Muscle of arm (tissue), 12 donors: ENCODE results near the gene ADSS1. TPM values are rescaled to one million over a fixed set of nuclear protein-coding genes. Genes with fewer than 3 reads are reported as not detected.

Source experiments
- DNase-seq: peaks from one replicate; pipeline ENCODE4 v3.0.0-alpha.2; 2013
- polyA plus RNA-seq, 12 donors: library from polyadenylated mRNA; unstranded; fragments of 120-200 nt; gene quantifications; one replicate each; pipeline ENCODE4 v1.2.1, GENCODE V29; 2013; ENCODE audit not compliant: insufficient read length in 12 of 12

ADSS1 gene
- polyA plus RNA-seq, 12 donors: 23.0 to 88.2 (median 55.5) TPM; not detected in 1

DNA sequence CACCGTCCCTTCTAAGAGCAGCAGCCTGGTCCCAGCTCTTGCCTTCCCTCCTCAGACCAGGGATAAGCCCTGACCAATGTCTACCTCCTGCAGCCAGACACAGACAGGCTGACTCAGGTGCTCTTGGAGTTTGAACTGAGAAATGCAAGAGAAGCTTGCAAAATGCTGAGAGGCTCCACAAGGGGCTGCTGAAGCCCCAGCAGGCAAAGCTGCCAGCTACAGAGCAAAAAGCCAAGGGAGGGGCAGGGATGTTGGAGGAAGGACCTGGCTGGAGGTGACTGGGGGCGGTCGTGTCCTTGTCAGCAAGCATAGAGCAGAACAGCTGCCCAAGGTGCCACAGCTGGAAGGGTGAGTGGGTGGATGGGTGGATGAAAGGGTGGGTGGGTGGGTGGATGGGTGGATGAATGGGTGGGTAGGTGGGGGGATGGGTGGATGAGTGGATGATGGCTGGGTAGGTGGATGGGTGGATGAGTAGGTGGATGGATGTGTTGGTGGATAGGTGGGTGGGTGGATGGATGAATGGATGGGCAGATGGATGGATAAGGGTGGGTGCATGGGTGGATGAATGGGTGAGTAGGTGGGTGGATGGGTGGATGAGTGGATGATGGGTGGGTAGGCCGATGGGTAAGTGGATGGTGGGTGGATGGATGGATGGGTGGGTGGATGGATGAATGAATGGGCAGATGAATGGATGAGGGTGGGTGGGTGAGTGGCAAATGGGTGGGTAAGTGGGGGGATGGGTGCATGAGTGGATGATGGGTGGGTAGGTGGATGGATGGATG is 38.6 kb upstream of the ADSS1 start:
- DNase-seq: no peak

DNA sequence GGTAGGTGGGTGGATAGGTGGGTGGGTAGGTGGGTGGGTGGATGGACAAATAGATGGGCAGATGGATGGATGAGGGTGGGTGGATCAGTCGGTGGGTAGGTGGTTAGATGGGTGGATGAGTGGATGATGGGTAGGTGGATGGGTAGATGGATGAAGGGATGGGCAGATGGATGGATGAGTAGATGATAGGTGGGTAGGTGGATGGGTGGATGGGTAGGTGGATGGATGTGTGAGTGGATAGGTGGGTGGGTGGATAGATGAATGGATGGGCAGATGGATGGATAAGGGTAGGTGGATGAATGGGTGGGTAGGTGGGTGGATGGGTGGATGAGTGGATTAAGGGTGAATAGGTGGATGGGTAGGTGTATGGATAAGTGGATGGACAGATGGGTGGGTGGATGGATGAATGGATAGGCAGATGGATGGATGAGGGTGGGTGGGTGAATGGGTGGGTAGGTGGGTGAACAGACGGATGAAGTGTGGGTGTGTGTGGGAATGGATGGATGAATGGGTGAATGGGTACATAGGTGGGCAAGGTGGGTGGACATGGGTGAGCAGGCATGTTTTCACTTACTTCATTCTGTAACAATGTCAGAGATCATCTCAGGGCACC is 37.9 kb upstream of the ADSS1 start:
- DNase-seq: no peak

DNA sequence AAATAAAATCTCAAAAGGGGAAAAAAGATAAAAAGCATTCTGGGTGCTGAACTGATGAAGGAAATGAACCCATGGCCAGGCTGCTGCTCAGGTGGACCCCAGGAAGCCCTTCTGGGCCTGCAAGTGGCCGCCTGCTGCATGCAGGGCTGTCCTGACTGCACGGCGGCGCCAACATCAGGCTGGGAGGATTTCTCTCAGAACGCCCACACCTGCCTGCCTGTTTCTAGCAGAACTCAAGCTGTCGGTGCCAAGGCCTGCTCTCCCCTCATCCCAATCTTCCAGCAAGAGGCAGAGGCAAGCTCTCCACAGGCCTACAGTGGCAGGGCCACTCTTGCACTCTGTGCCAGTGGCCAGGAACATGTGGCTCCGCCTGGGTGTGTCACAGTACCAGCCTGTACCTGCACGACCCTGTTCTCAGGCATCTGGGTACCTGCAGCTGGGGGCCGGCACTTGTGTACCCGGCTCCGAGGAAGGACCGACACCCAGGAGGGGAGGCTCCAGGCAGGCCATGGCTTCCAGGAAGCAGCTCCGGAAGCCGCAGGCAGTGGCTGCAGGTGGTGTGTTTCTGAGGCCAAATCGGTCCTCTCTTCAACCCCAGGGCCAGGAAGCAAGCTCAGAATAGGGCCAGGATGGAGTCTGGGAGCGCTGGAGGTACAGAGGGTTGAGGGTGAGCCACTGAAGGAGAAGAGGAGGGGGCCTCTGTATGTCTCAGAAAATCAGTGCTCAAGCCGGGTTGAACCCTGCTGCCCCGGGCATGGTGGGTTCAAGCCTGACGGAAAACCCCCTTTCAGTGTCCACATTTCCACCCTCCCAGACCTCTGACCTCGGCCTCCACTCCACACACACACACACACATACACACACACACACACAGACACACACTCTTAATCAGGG is 37.2 kb upstream of the ADSS1 start:
- no peak for DNase-seq

DNA sequence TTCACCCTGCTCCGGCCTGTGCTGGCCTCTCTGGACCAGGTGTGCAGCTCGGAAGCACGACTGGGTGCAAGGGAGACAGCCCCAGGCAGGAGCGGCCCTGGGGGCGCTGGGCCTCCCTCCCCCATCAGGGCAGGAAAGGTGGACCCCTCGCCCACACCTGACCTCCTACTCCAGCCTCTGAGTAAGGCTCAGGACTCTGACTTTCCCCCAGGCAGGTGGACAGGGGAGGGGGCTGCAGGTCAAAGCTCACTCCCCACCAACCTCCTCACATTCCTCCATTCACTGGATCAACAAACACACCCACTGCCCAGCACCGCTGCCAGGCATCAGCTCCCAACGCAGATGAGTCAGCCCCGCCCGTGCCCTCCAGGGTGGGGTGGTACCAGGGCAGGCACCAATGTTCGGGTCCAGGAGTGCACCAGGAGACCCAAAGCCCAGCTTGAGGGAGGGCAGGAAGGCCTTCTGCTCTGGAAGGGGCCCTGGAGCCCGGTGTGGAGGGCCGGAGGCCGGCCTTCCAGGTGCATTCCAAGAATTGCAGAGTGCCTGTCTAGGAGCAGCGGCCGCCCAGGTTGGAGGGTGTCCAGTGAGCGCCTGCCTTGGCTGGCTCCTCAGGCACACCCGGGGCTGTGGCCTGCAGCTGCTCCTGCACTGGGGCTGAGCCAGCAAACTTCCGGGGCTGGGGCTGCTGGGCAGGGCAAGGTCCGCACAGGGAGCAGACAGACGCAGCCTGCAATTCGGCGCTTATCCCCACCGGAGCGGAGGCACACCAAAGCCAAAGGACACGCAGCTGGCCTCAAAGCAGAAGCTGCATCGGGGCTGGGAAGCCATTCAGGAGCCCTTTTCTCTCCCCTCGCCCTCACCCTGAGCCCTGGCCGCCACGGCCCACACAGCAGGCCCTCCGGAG is 36.2 kb upstream of the ADSS1 start:
- peak; percentile 66 for DNase-seq

DNA sequence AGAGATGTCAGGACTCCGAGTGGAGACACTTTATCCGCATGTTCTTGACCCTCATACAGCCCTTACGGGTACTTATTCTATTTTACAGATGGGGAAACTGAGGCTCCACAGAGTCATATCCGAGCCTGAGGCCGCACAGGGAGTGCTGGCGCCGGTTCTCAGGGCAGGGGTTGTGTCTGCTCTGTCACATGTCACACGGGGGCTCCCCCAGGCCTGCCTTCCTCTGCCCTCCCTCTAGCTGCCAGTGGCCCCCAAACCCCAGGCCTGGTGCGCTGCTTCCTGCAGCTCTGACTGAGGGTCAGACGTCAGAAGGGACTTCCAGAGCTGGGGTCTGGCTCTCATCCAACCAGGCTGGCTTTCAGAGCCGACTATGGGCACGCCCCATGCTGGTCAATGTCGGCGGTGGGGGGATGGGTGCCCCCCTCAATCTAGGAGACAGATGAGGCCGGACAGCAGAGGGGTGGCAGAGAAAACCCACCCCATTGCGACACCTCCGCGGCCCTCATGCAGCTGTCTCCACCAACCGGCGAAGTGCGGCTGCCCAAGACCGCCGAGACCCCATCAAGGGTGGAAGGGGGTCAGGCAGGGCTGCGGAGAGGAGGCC is 35.4 kb upstream of the ADSS1 start:
- no peak for DNase-seq

DNA sequence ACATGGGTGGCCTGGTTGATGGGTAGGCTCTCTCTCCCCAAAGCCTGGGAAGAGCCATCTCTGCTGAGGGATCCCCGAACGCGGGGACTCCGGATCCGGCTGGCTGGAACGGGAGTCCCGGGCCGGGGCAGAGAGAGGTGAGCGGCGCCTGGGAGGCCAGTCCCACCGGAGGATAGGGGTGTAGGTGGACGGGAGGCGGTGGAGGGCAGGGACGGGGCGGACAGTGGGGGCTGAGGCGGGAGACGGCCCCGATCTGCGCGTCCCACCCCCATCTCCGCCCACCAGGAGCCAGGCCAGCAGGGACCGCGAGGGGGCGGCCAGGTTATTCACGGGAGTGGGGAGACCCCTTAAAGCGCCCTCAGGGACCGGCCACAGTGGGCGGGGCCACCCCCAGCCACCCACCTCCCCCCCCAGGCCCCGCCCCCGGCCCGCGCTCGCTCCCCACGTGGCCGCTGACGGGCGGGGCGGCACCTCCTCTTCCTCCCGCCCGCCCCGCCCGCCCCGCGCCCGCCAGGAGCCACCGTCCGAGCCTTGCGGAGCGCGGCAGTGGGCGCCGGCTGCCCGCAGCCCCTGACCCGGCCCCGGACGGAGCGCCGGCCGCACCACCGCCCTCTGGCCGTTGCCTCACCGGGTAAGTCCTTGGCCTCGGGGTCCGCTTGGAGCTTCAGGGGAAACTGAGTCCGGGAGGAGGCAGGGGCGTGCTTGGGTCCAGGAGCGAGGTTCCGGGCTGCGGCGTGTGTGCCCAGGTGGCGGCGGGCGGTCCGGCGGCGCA is 34.7 kb upstream of the ADSS1 start, which contains the start of gene INF2:
Gene INF2, plus strand, starts transcription at position 510 of the 772 bp plus-strand sequence. CDS start 11,748 bp downstream, outside the sequence.
- DNase-seq: no peak

DNA sequence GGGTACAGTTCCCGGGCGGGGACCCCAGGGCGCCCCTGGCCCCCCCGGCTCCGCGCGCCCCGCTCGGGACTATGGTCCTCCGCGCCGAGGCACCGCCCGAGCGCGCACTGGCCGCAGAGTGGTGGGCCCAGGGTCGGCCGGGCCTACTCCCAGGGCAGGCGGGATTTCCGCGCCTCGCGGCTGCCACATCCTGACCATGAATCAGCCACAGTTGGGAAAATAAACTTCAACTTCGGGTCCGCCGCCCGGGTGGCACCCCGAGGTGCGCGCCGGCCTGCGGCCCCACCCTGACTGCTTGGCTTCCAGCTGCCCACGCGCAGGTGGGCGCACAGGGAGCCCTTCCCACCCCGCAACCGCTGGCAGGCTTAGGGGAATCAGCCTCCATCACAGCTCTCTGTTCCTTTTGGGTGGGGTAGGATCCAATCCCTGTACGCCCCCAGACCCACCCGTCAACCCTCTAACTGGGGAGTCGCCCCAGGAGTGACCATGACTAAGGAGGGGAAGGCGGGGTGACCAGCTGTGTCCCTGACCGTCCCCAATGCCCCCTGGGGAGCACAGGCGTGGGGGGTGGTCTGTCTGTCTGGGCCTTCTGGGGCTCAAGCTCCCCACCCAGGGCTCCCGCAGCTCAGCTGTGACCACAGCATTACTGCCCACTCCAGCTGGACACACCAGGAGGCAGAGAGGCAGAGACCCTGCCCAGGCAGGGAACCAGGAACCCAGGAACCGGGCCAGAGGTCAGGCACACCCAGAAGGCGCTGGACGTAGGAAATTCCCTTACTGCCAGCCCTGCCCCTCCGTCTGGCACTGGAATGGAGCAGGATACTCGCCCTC is 33.9 kb upstream of the ADSS1 start:
- DNase-seq: no peak

DNA sequence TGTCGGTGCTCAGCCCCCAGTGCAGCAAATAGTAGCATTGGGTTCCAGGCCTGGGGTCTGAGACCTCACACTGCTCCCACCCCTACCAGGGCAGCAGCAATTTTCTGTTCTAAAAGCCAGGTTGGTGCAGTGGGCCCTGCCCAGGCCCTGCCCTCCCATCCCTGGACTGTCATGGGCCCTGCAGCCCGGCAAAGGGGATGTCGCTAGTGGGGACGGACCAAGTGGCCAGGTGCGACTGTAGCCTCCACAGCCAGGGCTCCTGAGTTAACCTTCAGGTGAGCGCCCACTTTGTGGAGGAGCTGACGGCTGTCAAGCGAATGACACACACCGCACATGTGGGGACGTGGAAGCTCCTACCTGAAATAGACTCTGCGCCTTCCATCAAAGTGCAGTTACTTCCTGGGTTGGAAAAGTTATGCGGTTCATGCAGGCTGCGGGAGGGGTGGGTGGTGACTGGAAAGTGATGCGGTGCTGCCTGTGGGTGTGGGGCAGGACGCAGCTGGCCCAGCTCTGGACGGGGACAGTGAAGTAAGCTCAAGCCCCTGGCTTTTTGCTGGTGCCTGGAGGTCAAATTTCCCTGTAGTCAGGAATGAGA is 33.1 kb upstream of the ADSS1 start:
- DNase-seq: no peak

DNA sequence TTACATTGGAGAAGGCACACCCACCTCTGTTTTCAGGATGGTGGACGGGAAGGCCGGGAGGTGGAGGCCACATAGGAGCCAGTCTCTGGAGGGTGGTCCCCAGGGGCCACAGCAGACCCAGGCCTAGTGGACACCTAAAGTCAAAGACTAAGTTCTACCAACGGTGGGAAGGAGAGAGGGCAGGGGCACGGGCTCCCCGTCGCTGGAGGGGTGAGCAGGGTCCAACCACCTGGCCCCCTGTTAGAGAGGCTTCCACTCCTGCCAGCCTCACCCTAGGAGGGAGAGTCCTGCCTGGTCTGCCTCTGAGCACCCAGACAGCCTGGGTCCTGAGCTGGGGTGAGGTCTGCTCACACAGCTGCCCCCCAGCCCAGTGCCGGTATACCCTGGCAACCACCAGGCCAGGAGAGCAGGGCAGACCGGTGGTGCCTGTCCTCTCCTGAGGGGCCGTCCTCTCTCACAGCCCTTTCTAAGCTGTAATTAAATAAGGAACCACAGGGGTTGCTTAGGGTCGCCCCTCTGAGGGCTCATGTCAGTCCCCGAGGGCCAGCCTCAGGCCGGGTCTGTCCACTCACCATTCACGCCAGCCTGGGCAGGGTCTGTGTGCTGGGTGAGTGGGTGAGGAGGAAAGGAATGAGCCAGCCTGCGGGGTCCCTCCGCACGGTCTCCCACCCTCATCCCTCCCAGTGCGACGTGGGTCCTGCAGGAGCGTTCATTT is 32.3 kb upstream of the ADSS1 start:
- no peak for DNase-seq

DNA sequence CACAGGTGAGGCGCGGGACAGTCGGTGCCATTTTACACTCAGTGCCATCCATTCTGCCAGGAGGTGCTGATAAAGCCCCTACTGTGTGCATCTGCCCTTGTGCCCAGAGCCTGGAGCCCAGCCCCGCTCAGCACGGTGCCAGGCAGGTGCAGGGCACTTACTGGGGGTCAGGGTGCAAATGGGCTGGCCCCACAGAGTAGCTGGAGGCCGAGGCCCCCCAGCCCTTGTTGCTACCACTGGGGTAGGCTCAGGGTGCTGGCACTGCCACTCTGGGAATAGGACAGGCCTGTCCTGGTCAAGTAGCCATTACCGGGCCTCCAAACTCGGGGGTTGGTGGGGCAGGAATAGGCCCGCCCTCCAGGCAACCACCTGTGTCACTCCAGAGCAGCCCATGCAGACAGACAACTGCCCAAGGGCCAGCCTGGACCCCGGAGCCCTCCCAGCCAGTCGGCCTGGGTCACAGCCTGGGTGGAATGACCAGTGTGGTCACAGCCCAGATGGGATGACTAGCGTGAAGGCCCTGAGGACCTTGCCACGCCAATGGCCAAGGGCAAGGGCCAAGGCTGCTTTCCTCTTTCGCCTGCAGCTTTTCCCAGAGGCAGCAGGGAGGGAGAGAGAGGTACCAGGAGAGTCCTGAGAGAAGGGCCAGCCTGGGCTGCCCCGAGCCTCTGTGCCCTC is 31.6 kb upstream of the ADSS1 start:
- no peak for DNase-seq

DNA sequence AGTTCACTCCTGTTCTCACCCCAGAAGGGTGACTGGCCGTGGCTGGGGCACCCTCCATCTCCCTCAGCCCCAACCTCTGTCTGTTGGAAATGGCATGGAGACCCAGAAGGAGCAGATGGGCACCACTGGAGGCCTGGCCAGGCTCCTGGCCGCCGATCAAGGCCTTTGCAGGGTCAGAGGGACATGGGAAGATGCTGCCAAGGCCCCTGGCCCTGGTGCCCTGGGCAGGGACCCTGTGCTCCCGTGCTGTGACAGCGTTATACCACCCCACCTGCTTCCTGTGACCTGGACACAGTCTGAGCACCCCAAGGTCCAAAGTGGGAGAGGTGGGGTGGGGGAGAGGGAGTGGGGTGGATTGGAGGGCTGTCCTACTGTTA is 31.1 kb upstream of the ADSS1 start:
- no peak for DNase-seq

DNA sequence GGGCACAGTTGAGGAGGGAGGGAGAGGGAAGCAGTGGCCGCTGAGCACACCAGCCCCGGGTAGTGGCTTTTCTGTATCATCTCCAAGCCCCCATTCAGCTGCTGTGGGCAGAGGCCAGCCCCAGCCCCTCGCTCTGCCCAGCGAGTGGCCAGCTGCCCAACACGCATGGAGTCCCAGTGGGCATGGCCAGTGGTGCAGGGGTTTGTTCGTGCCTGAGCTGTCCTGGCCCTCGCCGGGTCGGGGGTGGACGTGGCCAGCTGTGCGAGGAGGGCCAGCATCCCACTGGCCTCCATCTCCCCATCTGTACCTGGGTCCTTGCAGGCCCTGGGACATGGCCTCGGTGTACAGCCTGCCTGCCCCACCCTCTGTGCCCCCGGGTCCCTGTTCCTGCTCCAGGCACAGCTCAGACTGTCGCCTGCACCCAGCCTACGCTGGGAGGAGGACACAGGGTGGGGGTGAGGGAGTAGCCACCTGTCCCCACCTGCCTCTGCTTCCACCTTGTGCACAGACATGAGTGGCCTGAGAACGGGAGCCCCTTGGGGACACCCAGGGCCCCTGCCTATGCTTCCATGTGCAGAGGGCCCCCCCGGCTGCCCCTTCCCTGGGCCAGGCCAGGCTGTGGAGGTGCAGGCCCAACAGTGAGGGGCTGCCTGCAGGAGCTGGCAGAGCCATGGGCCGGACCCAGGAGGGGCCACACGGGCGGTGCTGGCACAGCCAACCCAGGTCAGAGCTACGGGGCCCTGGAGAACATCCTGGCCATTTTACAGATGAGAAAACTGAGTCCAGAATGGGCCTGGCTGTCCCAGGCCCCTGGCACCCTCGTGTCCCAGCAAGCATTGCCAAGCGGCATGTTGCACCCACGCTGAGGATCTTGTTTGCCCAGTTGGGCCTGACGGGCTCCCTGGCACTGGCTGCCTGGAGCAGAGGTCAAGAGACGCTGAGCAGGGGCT is 30.3 kb upstream of the ADSS1 start:
- DNase-seq: no peak

DNA sequence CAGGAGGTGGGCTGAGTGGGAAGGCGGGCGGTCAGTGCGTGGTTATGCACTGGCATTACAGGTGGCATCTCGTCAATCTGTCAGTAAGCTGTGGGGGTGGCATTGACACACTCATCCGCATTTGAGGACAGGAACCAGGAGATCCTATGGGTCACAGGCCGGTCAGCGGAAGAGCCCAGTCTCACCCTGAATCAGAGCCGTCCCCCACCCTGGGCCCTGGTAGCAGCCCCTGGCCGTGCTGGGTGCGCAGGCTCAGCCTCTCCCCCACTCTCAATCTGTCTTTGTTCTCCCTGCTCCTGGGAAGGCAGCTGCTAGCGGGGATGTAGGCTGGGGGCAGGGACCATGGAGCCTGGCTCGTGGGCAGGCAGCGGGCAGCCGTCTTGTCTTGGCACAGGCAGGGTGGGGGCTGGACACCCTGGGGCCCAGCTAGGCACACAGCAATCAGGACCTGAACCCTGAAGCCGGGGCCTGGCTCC is 29.5 kb upstream of the ADSS1 start:
- no peak for DNase-seq

DNA sequence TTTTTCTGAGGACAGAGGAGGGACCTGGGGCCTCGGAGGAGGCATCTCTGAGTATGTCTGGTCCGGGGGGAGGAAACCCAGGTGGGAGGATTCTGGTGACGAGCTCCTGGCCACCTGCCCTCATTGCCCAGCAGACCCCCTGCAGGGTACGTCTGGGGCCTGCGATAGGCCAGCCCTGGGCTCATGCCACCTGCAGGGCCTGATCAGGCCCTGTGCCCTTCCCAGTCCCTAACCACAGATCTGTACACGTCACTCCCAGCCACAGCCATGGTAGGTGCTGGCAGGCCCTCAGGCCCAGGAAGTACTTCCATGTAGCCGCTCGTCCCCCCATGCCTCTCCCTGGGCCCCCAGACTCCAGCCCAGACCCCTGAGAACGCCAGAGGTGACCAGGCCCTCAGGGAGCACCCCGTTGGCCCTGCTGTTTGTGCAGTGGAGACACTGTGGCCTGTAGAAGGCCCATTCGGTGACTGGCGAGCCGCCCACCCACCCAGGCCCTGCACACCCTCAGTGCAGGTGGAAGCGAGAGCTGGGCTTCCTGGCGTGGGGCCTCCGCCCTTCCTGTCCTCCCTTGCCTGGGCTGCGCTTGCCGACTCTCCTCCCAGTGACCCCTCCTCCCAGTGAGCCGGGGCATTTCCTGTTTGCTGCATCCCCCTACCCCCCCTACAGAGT is 28.9 kb upstream of the ADSS1 start:
- DNase-seq: no peak

DNA sequence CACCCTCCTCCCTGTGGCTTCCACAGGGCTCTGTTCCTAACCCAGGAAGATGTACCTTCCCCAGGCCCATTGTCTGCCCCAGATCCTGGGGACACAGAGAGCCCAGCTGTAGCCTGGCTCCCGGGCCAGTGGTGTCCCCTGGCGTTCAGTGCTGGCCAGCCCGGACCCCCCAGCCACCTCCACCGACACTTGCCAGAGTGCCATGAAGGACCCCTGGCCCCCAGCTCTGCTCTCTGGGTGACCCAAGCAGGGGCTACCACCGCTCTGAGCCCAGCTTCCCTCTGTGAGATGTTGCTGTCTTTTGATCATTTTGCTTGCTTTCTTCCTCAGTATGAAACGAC is 28.4 kb upstream of the ADSS1 start:
- no peak for DNase-seq
